Spleen (tissue), 11 donors: ENCODE measurements around the gene PAPOLA. TPM values are rescaled to one million over a fixed set of nuclear protein-coding genes. Genes with fewer than 3 reads are reported as not detected.

ENCODE experiments used
- DNase-seq: peaks from one replicate; pipeline ENCODE4 v3.0.0-alpha.2; 2020
- H3K27ac ChIP-seq, 8 donors: fragments of 200-600 bp; sonication (generic) in 7 of 8; 1 replicate in 4 of 8; 2 replicates in 4 of 8; pipeline versions ENCODE4 v1.5.0 to v1.8.0; 2016 to 2021; ENCODE audit warnings: inconsistent platforms in 4 of 8, mild to moderate bottlenecking in 4 of 8, moderate library complexity in 1 of 8
- H3K27me3 ChIP-seq, 7 donors: fragments of 200-600 bp; sonication (generic) in 6 of 7; replicated peaks in 1 of 7; 1 replicate in 4 of 7; 2 replicates in 3 of 7; pipeline versions ENCODE4 v1.5.0 to v1.8.0; 2016 to 2021; ENCODE audit warnings: inconsistent platforms in 3 of 7, mild to moderate bottlenecking in 1 of 7
- H3K36me3 ChIP-seq, 6 donors: fragments of 200-600 bp; sonication (generic) in 5 of 6; 1 replicate in 4 of 6; 2 replicates in 2 of 6; pipeline versions ENCODE4 v1.5.0 to v1.8.0; 2016 to 2021; ENCODE audit warnings: inconsistent platforms in 2 of 6
- H3K4me1 ChIP-seq, 6 donors: fragments of 200-600 bp; sonication (generic) in 5 of 6; 1 replicate in 3 of 6; 2 replicates in 3 of 6; pipeline versions ENCODE4 v1.5.0 to v1.8.0; 2016 to 2021; ENCODE audit warnings: inconsistent platforms in 3 of 6
- H3K4me3 ChIP-seq, 8 donors: fragments of 200-600 bp; sonication (generic) in 7 of 8; 1 replicate in 4 of 8; 2 replicates in 4 of 8; pipeline versions ENCODE4 v1.5.0 to v1.8.0; 2016 to 2021; ENCODE audit warnings: inconsistent platforms in 4 of 8, mild to moderate bottlenecking in 4 of 8, moderate library complexity in 2 of 8
- H3K9me3 ChIP-seq, 8 donors: fragments of 200-600 bp; sonication (generic) in 7 of 8; 1 replicate in 4 of 8; 2 replicates in 4 of 8; pipeline versions ENCODE4 v1.5.0 to v1.8.0; 2016 to 2021; ENCODE audit warnings: inconsistent platforms in 4 of 8
- CTCF ChIP-seq, 11 experiments: fragments of 200-600 bp in 7 of 11; fragments of 450-650 bp in 4 of 11; sonication (generic) in 4 of 11; IDR thresholded peaks in 8 of 11; conservative IDR thresholded peaks in 3 of 11; 1 replicate in 7 of 11; 2 replicates in 4 of 11; pipeline versions ENCODE4 v1.4.0 to v1.8.0; 2016 to 2021; ENCODE audit warnings: antibody characterized with exemption in 11 of 11, inconsistent platforms in 4 of 11, mild to moderate bottlenecking in 1 of 11
- POLR2A ChIP-seq, 3 donors: fragments of 450-650 bp; IDR thresholded peaks; one replicate each; pipeline ENCODE4 v1.5.1; 2017; ENCODE audit warnings: antibody characterized with exemption in 3 of 3, mild to moderate bottlenecking in 1 of 3
- POLR2AphosphoS5 ChIP-seq, 3 donors: sonication (generic); formaldehyde crosslinking; IDR thresholded peaks; one replicate each; pipeline ENCODE4 v1.5.1; 2017; ENCODE audit warnings: antibody characterized with exemption in 3 of 3
- WGBS, 5 donors: extraction: QIAGEN DNeasy Blood & Tissue Kit in 3 of 5; methylation state at CpG; one replicate each; pipeline versions ENCODE4 v1.1.5 to v1.1.7; 2013 to 2018; 5-methylcytosine and 5-hydroxymethylcytosine counted together
- intact Hi-C: fragments of 100-400 bp; cut with DNase I; formaldehyde crosslinking; loops from one replicate; pipeline ENCODE4 v1.15.0; 2023; ENCODE audit warnings: low total_unique reads
- polyA plus RNA-seq, 3 donors: library from polyadenylated mRNA; stranded (reverse); fragments of 200-250 nt; gene quantifications; one replicate each; pipeline ENCODE4 v1.2.1, GENCODE V29; 2013
- total RNA-seq, 7 donors: library from RNA; depleted of rRNA in 3 of 7; stranded (reverse); fragments of >200 nt in 3 of 7; fragmentation: NEBNext Ultra II Directional in 4 of 7; extraction: Animal tissue kit (Norgen Biotek cat#: 25700) in 4 of 7; gene quantifications; one replicate each; pipeline versions ENCODE4 v1.1.0 to v1.2.1, GENCODE V29; 2016 to 2021
- donor health status: healthy with polysubstance abuse.
- donor health status: DM: no; HTN: no; CAD: no; lungs with moderate emphysema.
- donor health status: DM: no; HTN: no; CAD: no.
- donor health status: Bipolar disorder and iron deficiency.
- donor health status: healthy.
- donor health status: DM: no; HTN: no; CAD: no.
- donor health status: DM: yes; HTN: yes; CAD: no.

Gene PAPOLA
- total and polyA plus RNA-seq, 10 donors = 56.4 to 311 (median 201) TPM

- peaks cover 11 to 57% (median 29%) of the 10 kb centered on the region in 6 donors for H3K4me1 ChIP-seq
- peaks cover 0 to 70% (median 0%) of the 10 kb centered on the region in 7 donors for H3K27me3 ChIP-seq
- DNase-seq = peak; percentile 77
- H3K27ac ChIP-seq = peak overlapping the region in 7 of 8 donors; percentile 39 to 80 (median 73)
- intact Hi-C loops = no loop called here
- TF ChIP-seq POLR2AphosphoS5 (IDR thresholded peaks at IDR 0.05) (peak in 2 of 3 donors; percentile 56 to 68), CTCF (IDR thresholded peaks at IDR 0.05 in 8 of 11, conservative IDR thresholded peaks at IDR 0.05 in 3 of 11) (no peak), POLR2A (IDR thresholded peaks at IDR 0.05) (no peak)
- no peaks in the 10 kb centered on the region for H3K36me3 ChIP-seq
- no peaks in the 10 kb centered on the region for H3K9me3 ChIP-seq
- WGBS, 5 donors = 26 to 39% (median 35%) methylated on average over 22 of the region's 22 CpGs
- peak overlapping the region in 1 of 8 donors; percentile 11 for H3K4me3 ChIP-seq
Observed at GRCh38 chr14:96588410-96589257, 86.5 kb downstream of the PAPOLA start.

- Histone ChIP-seq H3K4me3 (no peak overlapping the region), H3K27me3 (peaks cover 0 to 63% (median 0%) of the 10 kb centered on the region in 7 donors), H3K27ac (peak overlapping the region in 7 of 8 donors; percentile 24 to 80 (median 73)), H3K4me1 (peaks cover 11 to 50% (median 29%) of the 10 kb centered on the region in 6 donors), H3K36me3 (no peaks in the 10 kb centered on the region), H3K9me3 (no peaks in the 10 kb centered on the region)
- DNase-seq = peak; percentile 14
- intact Hi-C loops = no loop called here
- TF ChIP-seq CTCF (IDR thresholded peaks at IDR 0.05 in 8 of 11, conservative IDR thresholded peaks at IDR 0.05 in 3 of 11) = no peak
- WGBS, 5 donors = 76 to 88% (median 87%) methylated on average over 3 of the region's 3 CpGs
Observed at GRCh38 chr14:96589577-96589976, 87.4 kb downstream of the PAPOLA start.

- H3K27ac ChIP-seq = peak overlapping the region in 5 of 8 donors; percentile 58 to 80 (median 73)
- 78 to 92% (median 86%) methylated on average over 9 of the region's 9 CpGs for WGBS, 5 donors
- H3K9me3 ChIP-seq = no peaks in the 10 kb centered on the region
- peak; percentile 35 for DNase-seq
- TF ChIP-seq CTCF (IDR thresholded peaks at IDR 0.05 in 8 of 11, conservative IDR thresholded peaks at IDR 0.05 in 3 of 11) (no peak), POLR2A (IDR thresholded peaks at IDR 0.05) (no peak)
- H3K27me3 ChIP-seq = peaks cover 0 to 56% (median 0%) of the 10 kb centered on the region in 7 donors
- no peaks in the 10 kb centered on the region for H3K36me3 ChIP-seq
- H3K4me3 ChIP-seq = no peak overlapping the region
- intact Hi-C loops = no loop called here
- H3K4me1 ChIP-seq = peaks cover 11 to 48% (median 29%) of the 10 kb centered on the region in 6 donors
Observed at GRCh38 chr14:96590190-96590864, 88.1 kb downstream of the PAPOLA start.
